ENCODE measurements around the gene BMPER.

Gene BMPER

DNA sequence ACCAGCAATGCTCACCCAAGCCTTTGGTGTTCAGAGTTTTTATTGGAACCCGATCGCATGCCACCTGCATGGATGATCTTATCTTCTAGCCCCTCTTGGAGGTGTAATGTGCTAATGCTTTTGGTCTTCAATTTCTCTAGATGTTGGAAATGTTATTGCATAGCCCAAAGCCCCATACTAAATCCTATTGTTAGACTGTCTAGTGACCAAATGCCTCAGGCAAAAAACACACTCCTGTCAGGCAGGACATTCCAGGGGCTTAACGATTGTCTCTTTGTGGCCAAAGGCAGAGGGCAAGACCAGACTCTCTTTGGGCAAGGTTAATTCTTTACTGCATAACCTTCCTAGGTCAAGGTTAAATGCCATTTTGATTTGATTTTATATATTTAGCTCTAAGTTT, 187.9 kb downstream of the BMPER start:
- Histone ChIP-seq H3K9me3 (ENCODE audit: low read length) (no peaks in the 10 kb centered on the region), H3K4me1 (ENCODE audit: insufficient read depth, low read length) (no peaks in the 10 kb centered on the region), H3K4me3 (ENCODE audit: low read depth in 1 of 2, low read length in 2 of 2) (no peak overlapping the region), H3K9ac (ENCODE audit: low read length) (no peak overlapping the region), H3K27ac (ENCODE audit: low read depth, low read length) (no peak overlapping the region), H3K36me3 (ENCODE audit: insufficient read depth, low read length) (no peaks in the 10 kb centered on the region), H3K27me3 (ENCODE audit: control insufficient read depth in 1 of 2, insufficient read depth in 2 of 2, low read length in 2 of 2) (no peaks in the 10 kb centered on the region)

DNA sequence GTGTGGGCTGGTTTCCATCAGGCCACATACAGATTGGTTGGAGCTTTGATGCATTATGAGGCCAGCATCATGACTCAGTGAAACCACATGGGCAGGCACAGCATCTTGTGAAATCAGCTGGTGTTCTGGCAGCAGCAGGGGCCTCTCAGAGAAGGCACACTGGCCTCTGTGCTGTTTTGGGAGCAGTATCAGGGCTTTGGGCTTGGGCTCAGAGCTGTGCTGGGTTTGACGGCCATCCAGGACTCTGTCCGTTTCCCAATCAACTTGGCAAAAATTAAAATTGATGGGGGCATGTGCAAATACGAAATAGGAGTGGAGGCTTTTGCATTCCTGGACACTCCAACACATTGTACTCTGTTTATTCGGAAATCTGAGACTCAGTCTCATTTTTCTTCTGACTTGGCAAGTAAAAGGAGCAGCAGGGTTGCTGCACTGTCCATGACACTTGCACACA, 190.9 kb downstream of the BMPER start:
- Histone ChIP-seq H3K9me3 (ENCODE audit: low read length) (no peaks in the 10 kb centered on the region), H3K4me3 (ENCODE audit: low read depth in 1 of 2, low read length in 2 of 2) (no peak overlapping the region), H3K36me3 (ENCODE audit: insufficient read depth, low read length) (no peaks in the 10 kb centered on the region), H3K9ac (ENCODE audit: low read length) (no peak overlapping the region), H3K27ac (ENCODE audit: low read depth, low read length) (no peak overlapping the region), H3K27me3 (ENCODE audit: control insufficient read depth in 1 of 2, insufficient read depth in 2 of 2, low read length in 2 of 2) (no peaks in the 10 kb centered on the region), H3K4me1 (ENCODE audit: insufficient read depth, low read length) (no peaks in the 10 kb centered on the region)

DNA sequence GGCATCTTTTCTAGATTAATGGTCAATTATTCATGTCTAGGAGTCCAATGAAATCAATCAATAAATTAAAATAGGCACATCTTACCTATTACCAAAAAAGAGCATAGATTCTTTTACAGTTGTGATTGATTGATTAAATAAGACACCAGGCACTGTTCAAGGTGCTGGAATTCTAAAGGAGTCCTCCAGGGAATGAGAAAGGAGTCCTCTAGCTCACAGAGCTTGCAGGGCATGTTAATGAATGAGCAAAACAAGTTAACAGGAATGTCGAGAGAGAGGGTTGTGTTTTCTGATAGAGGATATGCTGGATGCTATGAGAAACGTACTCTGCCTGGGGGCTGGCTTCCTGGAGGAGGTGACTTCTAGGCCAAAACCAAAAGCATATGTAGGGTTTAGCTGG, 191.4 kb downstream of the BMPER start:
- no peaks in the 10 kb centered on the region for H3K36me3 ChIP-seq (ENCODE audit: insufficient read depth, low read length)
- H3K9ac ChIP-seq (ENCODE audit: low read length): no peak overlapping the region
- no peak overlapping the region for H3K4me3 ChIP-seq (ENCODE audit: low read depth in 1 of 2, low read length in 2 of 2)
- H3K9me3 ChIP-seq (ENCODE audit: low read length): no peaks in the 10 kb centered on the region
- no peaks in the 10 kb centered on the region for H3K27me3 ChIP-seq (ENCODE audit: control insufficient read depth in 1 of 2, insufficient read depth in 2 of 2, low read length in 2 of 2)
- no peak overlapping the region for H3K27ac ChIP-seq (ENCODE audit: low read depth, low read length)
- no peaks in the 10 kb centered on the region for H3K4me1 ChIP-seq (ENCODE audit: insufficient read depth, low read length)

DNA sequence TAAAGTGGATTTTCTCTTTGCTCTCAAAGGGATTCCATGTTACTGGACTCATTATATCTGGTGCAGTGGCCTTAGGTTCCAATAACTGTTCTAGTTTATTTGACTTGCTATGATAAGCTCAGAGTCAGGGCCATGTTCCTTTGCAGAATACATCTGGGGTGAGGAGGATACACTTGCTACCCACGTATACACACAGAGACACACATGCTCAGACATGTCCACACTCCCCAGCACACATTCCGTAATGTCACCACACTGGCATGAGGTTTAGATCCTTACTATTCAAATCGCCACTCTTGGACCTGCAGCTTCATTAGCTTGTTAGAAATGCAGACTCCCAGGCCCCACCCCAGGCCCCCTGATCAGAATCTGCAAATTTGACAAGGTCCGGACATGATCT, 195.3 kb downstream of the BMPER start:
- Histone ChIP-seq H3K4me1 (ENCODE audit: insufficient read depth, low read length) (no peaks in the 10 kb centered on the region), H3K27ac (ENCODE audit: low read depth, low read length) (no peak overlapping the region), H3K27me3 (ENCODE audit: control insufficient read depth in 1 of 2, insufficient read depth in 2 of 2, low read length in 2 of 2) (no peaks in the 10 kb centered on the region), H3K36me3 (ENCODE audit: insufficient read depth, low read length) (no peaks in the 10 kb centered on the region), H3K9me3 (ENCODE audit: low read length) (no peaks in the 10 kb centered on the region), H3K4me3 (ENCODE audit: low read depth in 1 of 2, low read length in 2 of 2) (no peak overlapping the region), H3K9ac (ENCODE audit: low read length) (no peak overlapping the region)

DNA sequence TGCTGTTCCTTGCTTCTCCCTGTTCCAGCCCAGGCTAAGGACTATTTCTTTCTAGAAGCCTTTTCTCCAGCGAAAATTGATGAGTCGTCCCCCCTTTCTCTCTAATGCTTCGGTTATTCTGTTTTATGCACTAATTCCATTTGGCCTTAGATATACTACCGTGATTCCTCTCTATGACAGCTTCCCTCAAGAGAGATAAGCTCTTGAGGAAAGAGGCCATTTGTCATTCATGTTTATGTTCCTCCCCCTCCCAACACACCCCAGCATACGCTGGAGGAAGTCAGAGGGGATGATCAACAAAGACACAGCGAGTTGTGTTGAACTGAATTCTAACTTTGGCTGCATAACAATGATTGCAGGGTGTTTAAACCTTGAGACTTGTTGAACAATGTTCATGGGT, 198.8 kb downstream of the BMPER start:
- Histone ChIP-seq H3K4me1 (ENCODE audit: insufficient read depth, low read length) (no peaks in the 10 kb centered on the region), H3K27ac (ENCODE audit: low read depth, low read length) (no peak overlapping the region), H3K9ac (ENCODE audit: low read length) (no peak overlapping the region), H3K4me3 (ENCODE audit: low read depth in 1 of 2, low read length in 2 of 2) (no peak overlapping the region), H3K9me3 (ENCODE audit: low read length) (no peaks in the 10 kb centered on the region), H3K36me3 (ENCODE audit: insufficient read depth, low read length) (no peaks in the 10 kb centered on the region), H3K27me3 (ENCODE audit: control insufficient read depth in 1 of 2, insufficient read depth in 2 of 2, low read length in 2 of 2) (no peaks in the 10 kb centered on the region)

DNA sequence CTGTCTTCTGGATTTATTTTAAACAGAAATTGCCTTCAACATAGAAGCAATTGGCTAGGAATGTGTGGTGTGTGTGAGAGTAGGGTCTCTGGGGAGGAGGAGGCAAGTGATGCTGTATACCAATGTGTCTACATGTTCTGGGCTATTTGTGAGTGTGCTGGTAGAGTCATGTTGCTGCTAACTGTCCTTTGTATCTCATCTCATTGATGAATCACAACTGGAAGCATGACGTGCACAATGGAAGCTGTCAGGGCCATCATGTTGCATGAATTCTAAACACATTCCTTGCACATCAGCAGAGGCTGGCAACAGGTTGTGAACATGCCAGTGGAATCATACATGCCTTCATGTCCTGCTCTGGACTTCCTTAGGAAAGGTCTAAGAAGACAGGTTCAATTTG, 199.7 kb downstream of the BMPER start:
- Histone ChIP-seq H3K36me3 (ENCODE audit: insufficient read depth, low read length) (no peaks in the 10 kb centered on the region), H3K9me3 (ENCODE audit: low read length) (no peaks in the 10 kb centered on the region), H3K4me3 (ENCODE audit: low read depth in 1 of 2, low read length in 2 of 2) (no peak overlapping the region), H3K27ac (ENCODE audit: low read depth, low read length) (no peak overlapping the region), H3K4me1 (ENCODE audit: insufficient read depth, low read length) (no peaks in the 10 kb centered on the region), H3K9ac (ENCODE audit: low read length) (no peak overlapping the region), H3K27me3 (ENCODE audit: control insufficient read depth in 1 of 2, insufficient read depth in 2 of 2, low read length in 2 of 2) (no peaks in the 10 kb centered on the region)

DNA sequence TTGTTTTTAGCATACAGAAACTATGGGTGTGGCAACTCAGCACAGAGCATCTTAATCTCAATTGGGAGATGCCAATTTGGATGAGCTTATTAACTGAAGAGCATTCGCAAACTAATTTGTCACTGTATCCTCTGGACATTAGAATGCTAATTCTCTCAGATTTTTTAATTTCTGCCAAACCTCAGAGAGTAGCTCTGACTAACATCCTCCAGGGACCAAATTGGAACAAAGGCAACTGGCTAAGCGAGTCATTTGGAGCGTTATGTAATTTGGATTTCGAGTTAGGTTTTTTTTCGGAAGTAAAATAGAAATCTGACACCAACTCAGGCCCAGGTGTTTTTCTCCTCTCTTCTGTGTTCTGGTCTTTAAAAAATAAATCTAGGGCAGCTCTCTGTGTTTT, 201.9 kb downstream of the BMPER start:
- no peaks in the 10 kb centered on the region for H3K4me1 ChIP-seq (ENCODE audit: insufficient read depth, low read length)
- H3K27me3 ChIP-seq (ENCODE audit: control insufficient read depth in 1 of 2, insufficient read depth in 2 of 2, low read length in 2 of 2): no peaks in the 10 kb centered on the region
- no peaks in the 10 kb centered on the region for H3K36me3 ChIP-seq (ENCODE audit: insufficient read depth, low read length)
- no peaks in the 10 kb centered on the region for H3K9me3 ChIP-seq (ENCODE audit: low read length)
- no peak overlapping the region for H3K9ac ChIP-seq (ENCODE audit: low read length)
- H3K4me3 ChIP-seq (ENCODE audit: low read depth in 1 of 2, low read length in 2 of 2): no peak overlapping the region
- no peak overlapping the region for H3K27ac ChIP-seq (ENCODE audit: low read depth, low read length)

DNA sequence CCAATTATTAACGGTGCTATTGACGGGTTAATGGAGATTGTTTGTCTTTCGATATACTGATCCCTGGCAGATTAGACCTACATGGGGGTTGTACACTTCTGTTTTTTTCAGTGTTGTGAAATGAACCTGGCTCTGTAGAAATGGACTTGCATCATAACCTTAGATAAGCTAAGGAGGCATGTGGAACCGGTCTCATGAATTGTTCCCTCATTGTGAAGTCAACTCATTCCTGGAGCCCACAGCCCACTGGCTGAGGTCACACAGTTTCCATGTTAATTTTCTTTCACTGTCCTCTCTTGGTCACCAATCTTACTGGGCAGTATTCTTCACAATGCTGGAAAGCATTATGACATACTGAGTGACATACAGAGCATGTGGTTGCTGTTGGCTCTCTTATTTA, 202.8 kb downstream of the BMPER start:
- Histone ChIP-seq H3K27ac (ENCODE audit: low read depth, low read length) (no peak overlapping the region), H3K36me3 (ENCODE audit: insufficient read depth, low read length) (no peaks in the 10 kb centered on the region), H3K27me3 (ENCODE audit: control insufficient read depth in 1 of 2, insufficient read depth in 2 of 2, low read length in 2 of 2) (no peaks in the 10 kb centered on the region), H3K4me1 (ENCODE audit: insufficient read depth, low read length) (no peaks in the 10 kb centered on the region), H3K4me3 (ENCODE audit: low read depth in 1 of 2, low read length in 2 of 2) (no peak overlapping the region), H3K9me3 (ENCODE audit: low read length) (no peaks in the 10 kb centered on the region), H3K9ac (ENCODE audit: low read length) (no peak overlapping the region)

DNA sequence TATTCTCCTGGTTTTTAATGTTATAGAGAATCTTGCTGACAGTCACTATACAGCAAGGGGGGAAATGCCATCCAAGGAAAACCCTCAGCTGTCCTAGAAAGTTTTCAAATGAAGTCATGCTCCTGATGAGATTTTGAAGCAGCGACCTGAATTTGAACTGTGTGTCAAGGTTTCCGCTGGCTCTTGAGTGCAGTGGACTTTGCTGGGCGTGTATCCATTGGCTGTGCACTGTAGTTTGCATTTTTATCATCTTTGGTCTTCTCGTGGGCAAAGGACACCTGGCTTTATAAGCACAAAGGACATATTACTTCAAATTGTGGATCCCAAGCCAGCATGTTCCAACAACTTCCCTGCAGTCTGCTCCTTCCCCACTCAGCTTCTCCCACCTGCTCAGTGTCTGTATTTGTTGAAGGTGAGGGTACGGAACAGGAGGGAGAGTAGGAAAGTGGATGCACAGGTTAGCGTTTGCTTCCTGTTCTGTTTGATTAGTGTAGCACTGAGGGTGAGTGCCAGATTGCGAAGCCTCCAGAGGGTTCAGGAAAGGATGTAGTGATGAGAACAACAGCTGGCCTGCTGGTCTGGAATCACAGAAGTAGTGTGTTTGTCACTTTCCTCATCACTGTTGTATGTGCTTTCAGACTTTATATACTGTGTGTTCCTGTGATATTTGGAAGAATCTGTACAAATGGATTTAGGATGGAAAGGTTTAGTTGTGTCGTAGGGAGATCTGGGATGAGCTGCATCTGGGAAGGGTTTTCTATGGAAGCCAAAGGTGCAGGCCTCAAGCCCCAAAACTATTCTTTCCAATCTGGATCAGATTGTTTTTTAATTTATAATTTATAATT, 204.8 kb downstream of the BMPER start:
- no peak overlapping the region for H3K27ac ChIP-seq (ENCODE audit: low read depth, low read length)
- no peaks in the 10 kb centered on the region for H3K27me3 ChIP-seq (ENCODE audit: control insufficient read depth in 1 of 2, insufficient read depth in 2 of 2, low read length in 2 of 2)

DNA sequence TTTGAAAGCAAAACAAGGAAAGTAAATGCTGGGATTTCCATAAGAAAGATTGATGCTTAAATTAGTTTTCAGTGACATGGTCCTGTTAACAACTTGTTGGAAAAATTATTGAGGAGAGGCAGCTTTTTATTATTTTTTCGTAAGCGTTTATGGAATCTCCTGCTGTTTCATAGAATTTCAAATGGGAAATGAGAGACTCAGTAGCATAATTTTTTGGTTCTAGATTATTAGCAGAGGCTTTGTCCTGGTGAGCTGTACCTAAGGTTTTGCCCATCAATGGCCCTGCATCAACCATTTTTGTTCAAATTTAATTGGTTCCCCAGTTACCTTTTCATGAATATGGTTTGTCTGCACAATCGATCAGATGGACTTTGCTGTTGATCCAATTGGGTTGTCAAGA, 205.7 kb downstream of the BMPER start:
- no peaks in the 10 kb centered on the region for H3K9me3 ChIP-seq (ENCODE audit: low read length)
- H3K27ac ChIP-seq (ENCODE audit: low read depth, low read length): no peak overlapping the region
- no peak overlapping the region for H3K9ac ChIP-seq (ENCODE audit: low read length)
- H3K27me3 ChIP-seq (ENCODE audit: control insufficient read depth in 1 of 2, insufficient read depth in 2 of 2, low read length in 2 of 2): no peaks in the 10 kb centered on the region
- no peaks in the 10 kb centered on the region for H3K36me3 ChIP-seq (ENCODE audit: insufficient read depth, low read length)
- no peak overlapping the region for H3K4me3 ChIP-seq (ENCODE audit: low read depth in 1 of 2, low read length in 2 of 2)
- no peaks in the 10 kb centered on the region for H3K4me1 ChIP-seq (ENCODE audit: insufficient read depth, low read length)

More for the DNA sequence above, 204.8 kb downstream of the BMPER start:
- Histone ChIP-seq H3K36me3 (ENCODE audit: insufficient read depth, low read length) (no peaks in the 10 kb centered on the region), H3K9ac (ENCODE audit: low read length) (no peak overlapping the region), H3K4me3 (ENCODE audit: low read depth in 1 of 2, low read length in 2 of 2) (no peak overlapping the region), H3K9me3 (ENCODE audit: low read length) (no peaks in the 10 kb centered on the region), H3K4me1 (ENCODE audit: insufficient read depth, low read length) (no peaks in the 10 kb centered on the region)

DNA sequence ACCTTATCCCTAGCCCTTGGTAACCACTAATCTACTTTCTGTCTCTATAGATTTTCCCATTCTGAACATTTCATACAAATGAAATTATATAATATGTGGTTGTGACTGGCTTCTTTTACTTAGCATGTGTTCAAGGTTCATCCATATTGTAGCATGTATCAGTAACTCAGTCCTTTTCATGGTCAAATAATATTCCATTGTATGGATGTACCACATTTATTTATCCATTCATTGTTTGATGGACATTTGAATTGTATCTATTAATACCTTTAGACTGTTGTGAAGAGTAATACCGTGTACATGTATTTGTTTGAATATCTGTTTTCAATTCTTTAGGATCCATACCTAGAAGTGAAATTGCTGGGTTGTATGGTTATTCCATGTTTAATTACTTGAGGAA, 210.2 kb downstream of the BMPER start:
- Histone ChIP-seq H3K9me3 (ENCODE audit: low read length) (no peaks in the 10 kb centered on the region), H3K4me3 (ENCODE audit: low read depth in 1 of 2, low read length in 2 of 2) (no peak overlapping the region), H3K27ac (ENCODE audit: low read depth, low read length) (no peak overlapping the region), H3K4me1 (ENCODE audit: insufficient read depth, low read length) (no peaks in the 10 kb centered on the region), H3K9ac (ENCODE audit: low read length) (no peak overlapping the region), H3K27me3 (ENCODE audit: control insufficient read depth in 1 of 2, insufficient read depth in 2 of 2, low read length in 2 of 2) (no peaks in the 10 kb centered on the region), H3K36me3 (ENCODE audit: insufficient read depth, low read length) (no peaks in the 10 kb centered on the region)

DNA sequence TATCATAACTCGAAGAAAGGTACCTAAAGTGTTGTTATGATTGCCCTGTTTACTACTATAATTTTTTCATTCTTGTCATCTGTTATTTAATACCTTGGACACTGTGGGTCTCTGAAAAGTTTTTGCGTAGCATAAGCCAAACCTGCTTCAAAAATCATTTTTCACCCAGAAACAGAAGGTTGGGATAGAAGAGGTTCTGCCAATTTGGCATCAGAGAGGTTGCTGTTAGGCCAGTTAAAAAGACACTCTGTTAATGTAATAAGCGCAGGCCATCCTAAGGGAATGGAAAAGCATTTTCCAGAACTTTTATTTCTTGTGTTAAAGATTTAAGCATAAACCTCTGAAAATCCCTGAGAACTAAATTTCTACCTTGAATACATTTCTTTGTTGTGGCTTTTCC, 212.2 kb downstream of the BMPER start:
- Histone ChIP-seq H3K36me3 (ENCODE audit: insufficient read depth, low read length) (no peaks in the 10 kb centered on the region), H3K27ac (ENCODE audit: low read depth, low read length) (no peak overlapping the region), H3K27me3 (ENCODE audit: control insufficient read depth in 1 of 2, insufficient read depth in 2 of 2, low read length in 2 of 2) (no peaks in the 10 kb centered on the region), H3K9me3 (ENCODE audit: low read length) (no peaks in the 10 kb centered on the region), H3K9ac (ENCODE audit: low read length) (no peak overlapping the region), H3K4me1 (ENCODE audit: insufficient read depth, low read length) (no peaks in the 10 kb centered on the region), H3K4me3 (ENCODE audit: low read depth in 1 of 2, low read length in 2 of 2) (no peak overlapping the region)
